GM23248 (cell line): ENCODE measurements around the gene BACE2. TPM values are rescaled to one million over a fixed set of nuclear protein-coding genes. Genes with fewer than 3 reads are reported as not detected.

Experiments
- DNase-seq: peaks from one replicate; pipeline ENCODE4 v3.0.0-alpha.2; 2015
- H2AFZ ChIP-seq: fragments of 200-600 bp; sonication (generic); 2 replicates; pipeline ENCODE4 v1.6.1; 2016; ENCODE audit warnings: antibody characterized with exemption
- H3F3A ChIP-seq: fragments of 200-600 bp; sonication (generic); 2 replicates; pipeline ENCODE4 v1.6.1; 2016; ENCODE audit warnings: mild to moderate bottlenecking, antibody characterized with exemption, mixed run types; ENCODE audit not compliant: insufficient read depth
- H3K27ac ChIP-seq: fragments of 200-600 bp; sonication (generic); 2 replicates; pipeline ENCODE4 v1.5.1; 2016; ENCODE audit warnings: mild to moderate bottlenecking
- H3K27me3 ChIP-seq: fragments of 200-600 bp; sonication (generic); replicated peaks from 2 replicates; pipeline ENCODE4 v1.6.1; 2016; ENCODE audit warnings: mild to moderate bottlenecking; ENCODE audit not compliant: insufficient read depth
- H3K36me3 ChIP-seq: fragments of 200-600 bp; sonication (generic); 2 replicates; pipeline ENCODE4 v1.6.1; 2016; ENCODE audit warnings: low read depth, mild to moderate bottlenecking
- H3K4me1 ChIP-seq: fragments of 200-600 bp; sonication (generic); 2 replicates; pipeline ENCODE4 v1.6.1; 2016; ENCODE audit warnings: mild to moderate bottlenecking; ENCODE audit not compliant: insufficient read depth
- H3K4me2 ChIP-seq: fragments of 200-600 bp; sonication (generic); one replicate; pipeline ENCODE4 v1.6.1; 2016; ENCODE audit warnings: mild to moderate bottlenecking; ENCODE audit not compliant: unreplicated experiment
- H3K4me3 ChIP-seq: fragments of 200-600 bp; sonication (generic); 2 replicates; pipeline ENCODE4 v1.5.1; 2016; ENCODE audit warnings: mild to moderate bottlenecking
- H3K79me2 ChIP-seq: fragments of 200-600 bp; sonication (generic); 2 replicates; pipeline ENCODE4 v1.6.1; 2016; ENCODE audit warnings: mild to moderate bottlenecking; ENCODE audit not compliant: insufficient read depth
- H3K9ac ChIP-seq: fragments of 200-600 bp; sonication (generic); 2 replicates; pipeline ENCODE4 v1.6.1; 2016; ENCODE audit warnings: mild to moderate bottlenecking
- H3K9me2 ChIP-seq: fragments of 200-600 bp; sonication (generic); 2 replicates; pipeline ENCODE4 v1.6.1; 2016; ENCODE audit warnings: mixed run types, mild to moderate bottlenecking, moderate library complexity; ENCODE audit not compliant: insufficient read depth
- H3K9me3 ChIP-seq: fragments of 200-600 bp; sonication (generic); one replicate; pipeline ENCODE4 v1.6.1; 2017; ENCODE audit warnings: low read depth
- H4K20me1 ChIP-seq: fragments of 200-600 bp; sonication (generic); 2 replicates; pipeline ENCODE4 v1.6.0; 2016; ENCODE audit not compliant: insufficient read depth
- EZH2 ChIP-seq: fragments of 200-600 bp; sonication (generic); IDR thresholded peaks from 2 replicates; pipeline ENCODE4 v1.6.1; 2018; ENCODE audit warnings: antibody characterized with exemption, mild to moderate bottlenecking; ENCODE audit not compliant: insufficient read depth, poor library complexity, severe bottlenecking
- EZH2phosphoT487 ChIP-seq: fragments of 200-600 bp; sonication (generic); IDR thresholded peaks from 2 replicates; pipeline ENCODE4 v1.6.1; 2018; ENCODE audit warnings: antibody characterized with exemption, moderate library complexity, mild to moderate bottlenecking, low read depth; ENCODE audit not compliant: insufficient read depth
- whole genome bisulfite sequencing, 2 experiments: methylation state at CpG; one replicate each; pipeline ENCODE4 v1.1.6; 2015 to 2017; ENCODE audit warnings: low lambda C conversion rate in 2 of 2, low coverage in 1 of 2; ENCODE audit errors: missing lambda C conversion rate in 2 of 2; 5-methylcytosine and 5-hydroxymethylcytosine counted together
- in situ Hi-C: fragments of 300-500 bp; cut with MboI; formaldehyde crosslinking; loops from 2 replicates; pipeline ENCODE4 v1.15.0; 2020
- polyA plus RNA-seq: library from polyadenylated mRNA; unstranded; fragments of >200 nt; fragmentation: Nextera tagmentation; extraction: Ambion mirVana; gene quantifications from 2 replicates; pipeline ENCODE4 v1.2.1, GENCODE V29; 2016
- total RNA-seq: library from RNA; depleted of rRNA; stranded (reverse); fragments of >200 nt; shearing (Covaris generic); gene quantifications from 2 replicates; pipeline ENCODE4 v1.2.3, GENCODE V29; 2014

The BACE2 gene
- total and polyA plus RNA-seq, 2 experiments from 2014 or later: 69.5 to 97.8 TPM

GRCh38 chr21:41317063-41317392 is 149.1 kb downstream of the BACE2 start:
- Histone ChIP-seq H3K4me2 (no peak overlapping the region), H3K79me2 (no peaks in the 10 kb centered on the region), H3K27ac (no peak overlapping the region), H3K4me1 (no peaks in the 10 kb centered on the region), H2AFZ (no peak overlapping the region), H3K36me3 (no peaks in the 10 kb centered on the region), H3K27me3 (peaks cover 48% of the 10 kb centered on the region), H3K4me3 (no peak overlapping the region), H3K9me2 (no peaks in the 10 kb centered on the region), H3F3A (no peaks in the 10 kb centered on the region), H3K9me3 (no peaks in the 10 kb centered on the region), H4K20me1 (no peaks in the 10 kb centered on the region), H3K9ac (no peak overlapping the region)
- in situ Hi-C loops: no loop called here
- no peak for TF ChIP-seq EZH2
- TF ChIP-seq EZH2phosphoT487: no peak
- DNase-seq: no peak
- WGBS, 2 experiments: 15 to 16% methylated on average over 17 to 19 of the region's 19 CpGs

- Histone ChIP-seq H3K4me2 (no peak overlapping the region), H3K9me2 (no peaks in the 10 kb centered on the region), H3K4me3 (no peak overlapping the region), H3K27ac (no peak overlapping the region), H3K9me3 (no peaks in the 10 kb centered on the region), H3K79me2 (no peaks in the 10 kb centered on the region), H3K36me3 (no peaks in the 10 kb centered on the region), H3K4me1 (no peaks in the 10 kb centered on the region), H3K27me3 (peaks cover 50% of the 10 kb centered on the region), H3K9ac (no peak overlapping the region), H2AFZ (no peak overlapping the region), H3F3A (no peaks in the 10 kb centered on the region), H4K20me1 (no peaks in the 10 kb centered on the region)
- TF ChIP-seq EZH2phosphoT487 (no peak), EZH2 (no peak)
- in situ Hi-C loops: no loop called here
- WGBS, 2 experiments: 63 to 66% methylated on average over 10 of the region's 10 CpGs
- no peak for DNase-seq
Observed at GRCh38 chr21:41317458-41317857, 149.5 kb downstream of the BACE2 start.

GRCh38 chr21:41318218-41318617 is 150.3 kb downstream of the BACE2 start:
- Histone ChIP-seq H3K9ac (no peak overlapping the region), H3K4me3 (no peak overlapping the region), H3K9me2 (no peaks in the 10 kb centered on the region), H3K27ac (no peak overlapping the region), H3F3A (no peaks in the 10 kb centered on the region), H3K4me2 (no peak overlapping the region), H4K20me1 (no peaks in the 10 kb centered on the region), H3K36me3 (no peaks in the 10 kb centered on the region), H3K4me1 (no peaks in the 10 kb centered on the region), H2AFZ (no peak overlapping the region), H3K9me3 (no peaks in the 10 kb centered on the region), H3K27me3 (peaks cover 50% of the 10 kb centered on the region), H3K79me2 (no peaks in the 10 kb centered on the region)
- no peak for DNase-seq
- WGBS, 2 experiments: 73 to 79% methylated on average over 8 to 9 of the region's 9 CpGs
- in situ Hi-C loops: no loop called here
- no peak for TF ChIP-seq EZH2
- TF ChIP-seq EZH2phosphoT487: no peak

DNA sequence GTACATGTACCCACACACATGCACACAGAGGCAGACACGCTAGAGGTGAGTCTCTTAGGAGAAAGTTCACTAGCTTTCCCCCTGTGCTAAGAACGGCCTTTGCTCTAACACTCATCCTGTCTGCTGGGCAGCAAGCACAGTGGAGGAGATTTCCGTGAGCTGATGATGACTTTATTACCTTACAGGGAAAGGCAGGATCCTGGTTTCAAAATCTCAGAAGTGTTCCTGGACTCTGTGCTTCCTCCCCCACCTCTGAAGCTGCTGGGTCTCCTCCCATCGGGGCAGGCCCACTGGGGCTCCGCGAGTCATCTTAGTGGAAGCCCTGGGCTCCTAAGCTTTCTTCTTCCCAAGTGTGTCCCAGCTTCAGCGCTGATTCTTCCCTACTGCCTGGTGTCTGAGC is 151.3 kb downstream of the BACE2 start:
- no peak for DNase-seq
- TF ChIP-seq EZH2 (no peak), EZH2phosphoT487 (no peak)
- no peaks in the 10 kb centered on the region for H3K4me1 ChIP-seq
- H3K27ac ChIP-seq: no peak overlapping the region
- H3K4me2 ChIP-seq: no peak overlapping the region
- no peak overlapping the region for H2AFZ ChIP-seq
- H3K9me2 ChIP-seq: no peaks in the 10 kb centered on the region
- H4K20me1 ChIP-seq: no peaks in the 10 kb centered on the region
- H3F3A ChIP-seq: no peaks in the 10 kb centered on the region
- no peak overlapping the region for H3K4me3 ChIP-seq
- H3K27me3 ChIP-seq: peaks cover 45% of the 10 kb centered on the region
- 48 to 62% methylated on average over 7 of the region's 7 CpGs for WGBS, 2 experiments
- H3K9me3 ChIP-seq: no peaks in the 10 kb centered on the region
- H3K9ac ChIP-seq: no peak overlapping the region
- in situ Hi-C loops: no loop called here
- no peaks in the 10 kb centered on the region for H3K36me3 ChIP-seq
- no peaks in the 10 kb centered on the region for H3K79me2 ChIP-seq
